A673 (cell line): ENCODE data around the gene PNPLA2.

ENCODE experiments used
- CTCF ChIP-seq: fragments of 300-800, 200-600 bp; sonication (generic); conservative IDR thresholded peaks from 2 replicates; pipeline ENCODE4 v1.5.1; 2017; ENCODE audit warnings: low read depth, mild to moderate bottlenecking, antibody characterized with exemption, low read length, moderate library complexity, mixed read lengths
- EZH2 ChIP-seq: fragments of 200-600 bp; sonication (generic); IDR thresholded peaks from 2 replicates; pipeline ENCODE4 v1.6.1; 2017; ENCODE audit warnings: borderline replicate concordance, low read depth, mild to moderate bottlenecking, mixed read lengths, antibody characterized with exemption, low read length; ENCODE audit not compliant: poor library complexity, severe bottlenecking

GRCh38 chr11:772429-773390 is 46.0 kb upstream of the PNPLA2 start:
- no peak for TF ChIP-seq CTCF
- TF ChIP-seq EZH2 = no peak
